ENCODE results near the gene RAMAC. TPM values are rescaled to one million over a fixed set of nuclear protein-coding genes. Genes with fewer than 3 reads are reported as not detected.

RAMAC gene
- total RNA-seq = 29.5 and 30.8 TPM in 2 replicates

DNA sequence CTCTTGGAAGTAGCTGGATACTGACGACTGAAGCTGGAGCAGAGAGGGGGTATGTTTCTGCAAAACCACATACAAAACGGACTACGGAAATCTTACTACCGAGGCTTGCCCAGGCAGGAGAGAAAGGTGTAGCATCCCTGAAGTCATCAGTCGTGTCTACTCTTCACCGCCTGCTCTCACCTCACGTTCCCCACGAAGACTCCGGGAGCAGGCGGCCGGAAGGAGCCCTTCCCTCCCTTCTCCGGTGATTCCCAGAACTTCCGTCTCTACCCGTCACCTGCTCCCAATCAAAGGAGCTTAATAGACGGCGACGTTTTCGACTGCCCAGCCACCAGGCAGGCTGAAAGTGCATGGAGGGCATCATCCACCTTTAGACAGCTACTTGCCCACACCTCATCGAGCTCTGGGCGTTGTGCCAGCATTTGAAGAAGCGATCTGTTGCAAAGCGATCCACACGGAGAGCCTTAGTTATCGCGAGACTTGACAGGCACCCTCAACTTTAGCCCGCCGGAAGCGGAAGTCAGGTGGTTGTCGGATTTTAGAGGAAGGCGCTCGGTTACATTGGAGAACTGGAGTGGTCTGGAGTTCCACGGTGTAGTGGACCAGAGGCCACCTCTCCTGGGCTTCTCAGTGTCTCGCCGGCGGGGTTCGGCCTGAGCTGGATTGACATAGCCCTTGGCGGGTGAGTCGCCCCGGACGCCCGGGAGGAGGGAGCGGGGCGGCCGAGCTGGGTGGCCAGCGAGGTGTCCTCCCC, at the start of gene RAMAC:
Gene RAMAC, plus strand, starts transcription at position 523 of the 754 bp plus-strand sequence. CDS start 2,809 bp downstream, outside the sequence.

DNA sequence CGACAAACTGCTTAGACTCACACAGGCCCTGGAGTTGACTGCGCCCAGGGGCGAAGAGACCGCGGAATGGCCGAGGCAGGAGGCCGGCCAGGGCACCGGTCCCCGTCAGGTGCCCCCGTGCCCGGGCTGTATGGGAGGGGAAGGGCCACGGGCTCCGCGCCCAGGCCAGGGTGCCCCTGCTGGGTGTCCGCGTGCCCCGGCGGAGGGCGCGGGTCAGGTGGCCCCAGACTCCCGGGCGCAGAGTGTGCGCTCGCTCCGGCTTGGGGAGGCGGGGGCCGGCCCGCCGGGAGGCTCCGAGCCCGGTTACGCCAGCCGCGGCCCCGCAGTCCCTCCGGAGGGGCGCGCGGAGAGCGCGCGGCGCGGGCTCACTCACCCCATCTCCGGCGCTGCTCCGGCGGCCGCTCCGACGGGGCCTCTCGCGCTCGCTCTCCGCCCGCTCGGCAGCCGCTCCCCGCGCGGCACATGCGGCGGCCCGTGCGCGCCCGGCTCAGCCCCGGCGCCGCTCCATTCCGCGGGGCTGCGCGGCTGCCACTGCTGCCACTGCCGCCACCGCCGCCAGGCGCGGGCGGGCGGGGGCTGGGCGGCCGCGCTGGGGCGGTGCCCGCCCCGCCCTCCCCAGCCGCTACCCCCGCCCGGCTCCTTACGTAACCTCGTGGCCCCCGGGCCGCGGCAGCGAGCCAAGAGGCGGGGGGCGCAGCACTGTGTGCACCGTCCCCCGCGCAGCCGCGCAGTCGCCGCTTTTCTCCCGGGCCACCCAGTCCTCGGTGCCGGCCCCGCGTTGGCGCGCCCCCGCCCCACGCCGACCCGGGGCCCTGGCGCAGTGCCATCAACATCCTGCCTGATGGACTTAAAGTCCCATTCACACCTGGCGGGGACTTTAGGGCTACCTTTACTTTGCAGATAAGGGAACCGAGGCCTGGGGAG, 33.6 kb upstream of the RAMAC start, which contains the start of gene HOMER2:
Gene HOMER2, minus strand, starts transcription at position 563 of the 924 bp plus-strand sequence. Its CDS starts 185 bp downstream, at position 378.

DNA sequence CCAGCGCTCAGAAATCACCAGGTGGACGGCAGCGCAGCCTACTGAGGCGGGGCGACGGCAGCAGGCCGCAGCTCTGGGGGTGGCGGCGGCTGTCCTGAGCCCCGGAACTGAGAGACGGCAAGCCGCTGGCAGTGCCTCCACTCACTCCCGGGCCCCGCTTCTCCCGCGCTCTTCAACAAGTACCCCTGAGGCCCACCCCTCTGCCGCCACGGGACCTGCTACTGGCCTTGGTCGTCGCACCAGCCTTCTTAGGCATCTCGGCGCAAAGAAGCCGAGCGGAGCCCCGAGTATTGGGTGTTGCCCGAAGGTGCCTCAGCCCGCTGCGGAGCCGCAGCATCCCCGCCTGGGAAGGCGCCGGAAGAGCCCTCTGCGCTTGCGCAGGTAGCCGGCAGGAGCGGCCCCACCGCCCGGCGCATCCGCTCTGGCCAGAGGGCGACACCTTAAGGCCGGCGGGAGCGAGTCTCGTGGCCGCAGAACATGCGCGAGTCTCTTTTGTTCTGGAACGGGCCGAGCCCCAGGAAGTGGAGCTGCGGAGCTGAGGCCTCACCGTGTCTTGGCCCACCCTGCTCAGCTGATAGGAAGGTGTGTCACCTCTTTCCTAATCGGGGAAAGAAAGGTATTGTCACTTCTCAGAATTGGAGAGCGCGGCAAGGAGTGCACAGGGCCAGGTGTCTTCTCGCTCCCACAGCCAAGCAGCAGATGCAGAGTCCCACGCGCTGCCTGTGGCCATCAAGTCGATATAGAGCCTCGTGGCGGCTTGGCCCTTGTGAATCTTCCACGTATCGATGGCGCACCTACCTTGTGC, 25.5 kb downstream of the RAMAC start, which contains the start of gene C15orf40:
Gene C15orf40, minus strand, starts transcription at position 369 of the 805 bp plus-strand sequence. Its CDS starts 32 bp downstream, at position 337.

Other genes with a start within 250 kb of the RAMAC start
- gene FSD2, start 180.1 kb upstream of the RAMAC start, total RNA-seq = not detected in 2 replicates
- gene WHAMM, start 176.6 kb upstream of the RAMAC start, total RNA-seq = 5.3 and 7.2 TPM in 2 replicates
- gene HOMER2, start 33.5 kb upstream of the RAMAC start, total RNA-seq = 50.9 and 56.5 TPM in 2 replicates
- gene C15orf40, start 25.4 kb downstream of the RAMAC start, total RNA-seq = 6.0 and 17.7 TPM in 2 replicates
- gene BTBD1, start 81.0 kb downstream of the RAMAC start, total RNA-seq = 49.9 and 50.7 TPM in 2 replicates
- gene TM6SF1, start 121.4 kb downstream of the RAMAC start, total RNA-seq = 0.14 TPM in 1 of 2 replicates, not detected in the other
- 35.9 and 48.4 TPM in 2 replicates for gene HDGFL3, start 221.6 kb downstream of the RAMAC start, total RNA-seq